Fibroblast of upper back skin (primary cell): ENCODE data around the gene ZNF853.
"Not testable (repeated sequence)": the region's sequence is repeated elsewhere in the genome, so short reads cannot be mapped to it uniquely, and the experiment has no call there.

Experiments used
- DNase-seq: peaks from one replicate; pipeline ENCODE4 v3.0.0-alpha.2; 2013

The ZNF853 gene

GRCh38 chr7:6653071-6654003, 37.9 kb downstream of the ZNF853 start:
- no peak for DNase-seq

DNA sequence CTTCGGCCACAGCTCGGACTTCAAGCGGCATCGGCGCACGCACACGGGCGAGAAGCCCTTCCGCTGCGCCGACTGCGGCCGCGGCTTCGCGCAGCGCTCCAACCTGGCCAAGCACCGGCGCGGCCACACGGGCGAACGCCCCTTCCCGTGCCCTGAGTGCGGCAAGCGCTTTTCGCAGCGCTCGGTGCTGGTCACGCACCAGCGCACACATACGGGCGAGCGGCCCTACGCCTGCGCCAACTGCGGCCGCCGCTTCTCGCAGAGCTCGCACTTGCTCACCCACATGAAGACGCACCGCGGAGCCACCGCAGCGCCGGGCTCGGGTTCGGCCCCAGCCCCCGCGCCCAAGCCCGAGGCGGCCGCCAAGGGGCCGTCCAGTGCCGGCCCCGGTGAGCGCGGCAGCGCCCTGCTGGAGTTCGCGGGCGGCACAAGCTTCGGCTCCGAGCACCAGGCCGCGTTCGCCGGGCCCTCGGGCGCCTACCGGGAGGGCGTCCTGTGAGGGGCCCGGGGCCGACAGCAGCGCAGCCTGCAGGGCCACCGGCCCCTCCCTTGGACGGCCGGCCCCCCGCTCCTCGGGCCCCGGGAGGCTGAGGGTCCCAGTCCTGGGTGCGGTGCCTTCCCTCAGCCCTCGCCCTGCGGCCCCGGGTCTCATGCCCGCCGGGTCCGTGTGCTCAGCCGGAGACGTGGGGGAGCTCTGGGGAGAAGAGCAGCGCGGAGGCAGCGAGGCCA, 38.9 kb downstream of the ZNF853 start:
- DNase-seq: no peak

- no peak for DNase-seq
Measured at GRCh38 chr7:6654842-6655610, 39.6 kb downstream of the ZNF853 start.

DNA sequence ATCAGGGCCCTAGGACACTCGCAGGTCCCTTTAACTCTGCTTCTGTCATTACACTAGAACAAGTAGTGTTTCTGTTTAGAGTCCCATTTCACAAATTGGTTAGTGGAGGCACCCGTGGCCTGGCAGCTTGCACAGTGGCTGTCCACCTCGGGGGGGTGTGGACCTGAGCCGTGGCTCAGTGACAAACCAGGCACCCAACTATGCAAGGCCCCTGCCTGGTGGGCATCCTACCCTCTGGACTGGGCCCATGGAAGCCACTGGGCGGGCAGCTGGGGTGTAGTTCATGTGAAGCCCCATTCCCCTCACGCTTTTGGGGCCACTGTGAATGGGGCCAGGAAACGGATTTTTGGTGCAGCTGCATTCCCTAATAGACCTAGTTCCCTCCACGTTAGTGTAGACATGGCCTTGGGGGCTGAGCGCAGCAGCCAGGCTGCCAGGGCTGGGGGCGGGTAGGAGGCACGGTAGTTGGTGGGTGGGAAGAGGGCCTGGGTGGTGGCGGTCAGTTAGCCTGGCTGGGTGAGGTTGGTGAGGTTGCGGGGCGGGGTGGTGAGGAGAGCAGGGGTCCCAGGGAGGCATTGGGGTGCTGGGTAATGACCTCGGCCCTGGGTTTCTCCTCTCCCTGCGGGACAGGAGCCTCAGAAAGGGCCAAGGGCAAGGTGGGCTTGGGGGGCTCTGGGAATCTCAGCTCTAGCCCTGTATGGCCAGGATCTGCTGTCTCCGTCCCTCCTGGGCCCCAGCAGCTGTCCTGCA, 40.4 kb downstream of the ZNF853 start:
- no peak for DNase-seq

DNA sequence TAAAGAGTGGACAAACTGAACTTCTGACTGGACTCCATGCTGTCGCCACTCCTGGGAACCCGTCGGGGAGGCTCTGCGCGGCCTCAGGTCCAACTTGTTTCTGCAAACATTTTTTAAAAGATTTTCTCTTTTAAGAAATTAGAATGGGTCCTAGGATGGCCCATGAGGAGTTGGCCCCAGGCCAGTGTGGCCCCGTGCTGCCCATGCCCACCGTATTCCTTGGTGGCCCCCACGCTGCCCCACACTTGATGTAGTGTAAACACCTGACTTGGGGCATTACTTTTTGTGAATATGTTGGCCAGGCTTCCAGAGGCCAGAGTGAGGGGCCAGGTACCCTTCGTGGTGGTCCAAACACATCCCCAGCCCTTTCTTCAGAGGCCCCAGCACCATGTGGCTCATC, 41.0 kb downstream of the ZNF853 start:
- no peak for DNase-seq

GRCh38 chr7:6658618-6659345, 43.4 kb downstream of the ZNF853 start:
- no peak for DNase-seq

DNA sequence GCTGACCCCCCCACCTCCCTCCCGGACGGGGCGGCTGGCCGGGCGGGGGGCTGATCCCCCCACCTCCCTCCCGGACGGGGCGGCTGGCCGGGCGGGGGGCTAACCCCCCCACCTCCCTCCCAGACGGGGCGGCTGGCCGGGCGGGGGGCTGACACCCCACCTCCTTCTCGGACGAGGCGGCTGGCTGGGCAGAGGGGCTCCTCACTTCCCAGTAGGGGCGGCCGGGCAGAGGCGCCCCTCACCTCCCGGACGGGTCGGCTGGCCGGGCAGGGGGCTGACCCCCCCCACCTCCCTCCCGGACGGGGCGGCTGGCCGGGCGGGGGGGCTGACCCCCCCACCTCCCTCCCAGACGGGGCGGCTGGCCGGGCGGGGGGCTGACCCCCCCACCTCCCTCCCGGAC, 55.4 kb downstream of the ZNF853 start:
- DNase-seq: not testable (repeated sequence)
